ENCODE measurements around the gene SGSM2. TPM values are rescaled to one million over a fixed set of nuclear protein-coding genes. Genes with fewer than 3 reads are reported as not detected.

SGSM2 gene
- total RNA-seq, 1 donor from 2014 or later, result 60.2 TPM

- Histone ChIP-seq H3K4me3 (peak overlapping the region; percentile 78 to 97), H3K27ac (peak overlapping the region; percentile 99), H3K9me3 (no peaks in the 10 kb centered on the region), H3K27me3 (no peaks in the 10 kb centered on the region), H3K4me1 (peaks cover 65% of the 10 kb centered on the region), H3K36me3 (no peaks in the 10 kb centered on the region)
- peak in 1 of 2 donors; percentile 31 for TF ChIP-seq POLR2A (IDR thresholded peaks at IDR 0.05)
- TF ChIP-seq CTCF (IDR thresholded peaks at IDR 0.05), result peak in 1 of 3 experiments; percentile 33
- peak; percentile 89 to 94 for TF ChIP-seq POLR2AphosphoS5 (IDR thresholded peaks at IDR 0.05; ENCODE audit: insufficient read depth in 1 of 2, low read depth in 1 of 2)
- intact Hi-C loops (cut with DNase I), result no loop called here
- DNase-seq (ENCODE audit: extremely low spot score in 2 of 2), result peak; percentile 99 to 100
Observed at GRCh38 chr17:2401426-2402221, 64.3 kb downstream of the SGSM2 start.

GRCh38 chr17:2402544-2402943 is 65.2 kb downstream of the SGSM2 start:
- peaks cover 65% of the 10 kb centered on the region for H3K4me1 ChIP-seq
- intact Hi-C loops (cut with DNase I), result no loop called here
- H3K4me3 ChIP-seq, result peak overlapping the region; percentile 78 to 97
- no peaks in the 10 kb centered on the region for H3K9me3 ChIP-seq
- TF ChIP-seq POLR2A (IDR thresholded peaks at IDR 0.05), result no peak
- TF ChIP-seq POLR2AphosphoS5 (IDR thresholded peaks at IDR 0.05; ENCODE audit: insufficient read depth in 1 of 2, low read depth in 1 of 2), result no peak
- no peak for TF ChIP-seq CTCF (IDR thresholded peaks at IDR 0.05)
- no peak for DNase-seq (ENCODE audit: extremely low spot score in 2 of 2)
- H3K27me3 ChIP-seq, result no peaks in the 10 kb centered on the region
- peak overlapping the region; percentile 99 for H3K27ac ChIP-seq
- no peaks in the 10 kb centered on the region for H3K36me3 ChIP-seq

- no peak for DNase-seq (ENCODE audit: extremely low spot score in 2 of 2)
- TF ChIP-seq POLR2AphosphoS5 (IDR thresholded peaks at IDR 0.05; ENCODE audit: insufficient read depth in 1 of 2, low read depth in 1 of 2) (no peak), CTCF (IDR thresholded peaks at IDR 0.05) (no peak), POLR2A (IDR thresholded peaks at IDR 0.05) (no peak)
Observed at GRCh38 chr17:2403044-2403443, 65.7 kb downstream of the SGSM2 start.

GRCh38 chr17:2405247-2405926 is 68.1 kb downstream of the SGSM2 start:
- intact Hi-C loops (cut with DNase I), result no loop called here
- Histone ChIP-seq H3K4me1 (peaks cover 57% of the 10 kb centered on the region), H3K27ac (peak overlapping the region; percentile 99), H3K36me3 (no peaks in the 10 kb centered on the region), H3K27me3 (no peaks in the 10 kb centered on the region), H3K4me3 (no peak overlapping the region), H3K9me3 (no peaks in the 10 kb centered on the region)
- DNase-seq (ENCODE audit: extremely low spot score in 2 of 2), result no peak
- TF ChIP-seq POLR2AphosphoS5 (IDR thresholded peaks at IDR 0.05; ENCODE audit: insufficient read depth in 1 of 2, low read depth in 1 of 2), result peak; percentile 39 to 76
- no peak for TF ChIP-seq POLR2A (IDR thresholded peaks at IDR 0.05)
- no peak for TF ChIP-seq CTCF (IDR thresholded peaks at IDR 0.05)

More at GRCh38 chr17:2403044-2403443, 65.7 kb downstream of the SGSM2 start:
- Histone ChIP-seq H3K9me3 (no peaks in the 10 kb centered on the region), H3K36me3 (no peaks in the 10 kb centered on the region), H3K27ac (peak overlapping the region; percentile 99), H3K4me3 (no peak overlapping the region), H3K27me3 (no peaks in the 10 kb centered on the region), H3K4me1 (peaks cover 64% of the 10 kb centered on the region)
- intact Hi-C loops (cut with DNase I), result no loop called here
